SU-DHL-6 (cell line): Measurements from ENCODE around the gene LINGO4.

Source experiments
- H2AFZ ChIP-seq: fragments of 200-600 bp; sonication (generic); 2 replicates; pipeline ENCODE4 v1.6.1; 2014; ENCODE audit warnings: low read depth, mild to moderate bottlenecking, moderate library complexity, mixed read lengths, antibody characterized with exemption, low read length; ENCODE audit not compliant: severe bottlenecking
- H3F3A ChIP-seq: fragments of 200-600 bp; shearing (Covaris generic); 2 replicates; pipeline ENCODE4 v1.6.0; 2016; ENCODE audit warnings: antibody characterized with exemption, mild to moderate bottlenecking; ENCODE audit not compliant: insufficient read depth
- H3K27ac ChIP-seq: fragments of 200-600 bp; sonication (generic); 2 replicates; pipeline ENCODE4 v1.5.1; 2016; ENCODE audit warnings: low read depth, mild to moderate bottlenecking, low read length, moderate library complexity, mixed read lengths
- H3K27me3 ChIP-seq: fragments of 200-600 bp; sonication (generic), shearing (Covaris generic); 2 replicates; pipeline ENCODE4 v1.6.0; 2014; ENCODE audit warnings: mild to moderate bottlenecking, low read length
- H3K36me3 ChIP-seq: fragments of 200-600 bp; sonication (generic); 2 replicates; pipeline ENCODE4 v1.6.1; 2014; ENCODE audit warnings: mild to moderate bottlenecking, low read length, mixed read lengths
- H3K4me2 ChIP-seq: fragments of 300-600, 200-600 bp; shearing (Covaris generic), sonication (generic); 2 replicates; pipeline ENCODE4 v1.6.0; 2014; ENCODE audit warnings: low read length, low read depth, mild to moderate bottlenecking; ENCODE audit not compliant: poor library complexity, severe bottlenecking
- H3K4me3 ChIP-seq: fragments of 200-600 bp; sonication (generic); 2 replicates; pipeline ENCODE4 v1.5.1; 2014; ENCODE audit warnings: antibody characterized with exemption, low read length, mild to moderate bottlenecking, mixed read lengths; ENCODE audit not compliant: insufficient read depth, poor library complexity, severe bottlenecking
- H3K79me2 ChIP-seq: fragments of 200-600 bp; sonication (generic); 2 replicates; pipeline ENCODE4 v1.6.1; 2014; ENCODE audit warnings: mild to moderate bottlenecking, low read length, moderate library complexity; ENCODE audit not compliant: insufficient read depth
- H3K9ac ChIP-seq: fragments of 200-600 bp; sonication (generic); 2 replicates; pipeline ENCODE4 v1.7.0; 2014; ENCODE audit warnings: mild to moderate bottlenecking, low read length
- H3K9me2 ChIP-seq: fragments of 200-600 bp; sonication (generic); replicated peaks from 2 replicates; pipeline ENCODE4 v1.6.1; 2014; ENCODE audit warnings: low read length; ENCODE audit not compliant: insufficient read depth
- H3K9me3 ChIP-seq: fragments of 200-600 bp; sonication (generic); 2 replicates; pipeline ENCODE4 v1.6.1; 2014; ENCODE audit warnings: low read length, mixed read lengths; ENCODE audit not compliant: insufficient read depth
- H4K20me1 ChIP-seq: fragments of 200-600 bp; sonication (generic); 2 replicates; pipeline ENCODE4 v1.6.1; 2014; ENCODE audit warnings: low read depth, mild to moderate bottlenecking, antibody characterized with exemption, low read length, moderate library complexity, mixed read lengths
- CTCF ChIP-seq: fragments of 200-600 bp; sonication (generic); IDR thresholded peaks from one replicate; pipeline ENCODE4 v1.5.1; 2017; ENCODE audit warnings: antibody characterized with exemption, mild to moderate bottlenecking, low read length, moderate library complexity; ENCODE audit not compliant: insufficient read depth, poor library complexity, severe bottlenecking
- EZH2phosphoT487 ChIP-seq: fragments of 200-600 bp; sonication (generic), shearing (Covaris generic); conservative IDR thresholded peaks from 2 replicates; pipeline ENCODE4 v1.6.1; 2018; ENCODE audit warnings: mild to moderate bottlenecking, antibody characterized with exemption, low read length, moderate library complexity, mixed read lengths

LINGO4 gene

GRCh38 chr1:151814426-151814825 is 9.2 kb upstream of the LINGO4 start:
- H4K20me1 ChIP-seq, result no peaks in the 10 kb centered on the region
- H3K4me3 ChIP-seq, result no peak overlapping the region
- H3K9me3 ChIP-seq, result no peaks in the 10 kb centered on the region
- H3K36me3 ChIP-seq, result no peaks in the 10 kb centered on the region
- TF ChIP-seq CTCF, result no peak
- TF ChIP-seq EZH2phosphoT487, result no peak
- no peaks in the 10 kb centered on the region for H3K27me3 ChIP-seq
- H3K27ac ChIP-seq, result no peak overlapping the region
- no peaks in the 10 kb centered on the region for H3K79me2 ChIP-seq
- H3K4me2 ChIP-seq, result no peak overlapping the region
- no peaks in the 10 kb centered on the region for H3F3A ChIP-seq
- H3K9me2 ChIP-seq, result no peaks in the 10 kb centered on the region
- no peak overlapping the region for H2AFZ ChIP-seq
- H3K9ac ChIP-seq, result no peak overlapping the region

GRCh38 chr1:151813271-151813977 is 8.2 kb upstream of the LINGO4 start:
- no peaks in the 10 kb centered on the region for H3K9me2 ChIP-seq
- no peak overlapping the region for H3K4me3 ChIP-seq
- H3K4me2 ChIP-seq, result no peak overlapping the region
- H3K36me3 ChIP-seq, result no peaks in the 10 kb centered on the region
- H3K9ac ChIP-seq, result no peak overlapping the region
- no peaks in the 10 kb centered on the region for H4K20me1 ChIP-seq
- no peaks in the 10 kb centered on the region for H3K79me2 ChIP-seq
- no peaks in the 10 kb centered on the region for H3F3A ChIP-seq
- TF ChIP-seq EZH2phosphoT487, result no peak
- no peak for TF ChIP-seq CTCF
- H3K9me3 ChIP-seq, result no peaks in the 10 kb centered on the region
- no peak overlapping the region for H2AFZ ChIP-seq
- no peaks in the 10 kb centered on the region for H3K27me3 ChIP-seq
- H3K27ac ChIP-seq, result no peak overlapping the region

GRCh38 chr1:151811181-151811580 is 6.0 kb upstream of the LINGO4 start:
- H3K27ac ChIP-seq, result no peak overlapping the region
- no peaks in the 10 kb centered on the region for H3F3A ChIP-seq
- H3K9me3 ChIP-seq, result no peaks in the 10 kb centered on the region
- no peaks in the 10 kb centered on the region for H3K27me3 ChIP-seq
- no peaks in the 10 kb centered on the region for H3K36me3 ChIP-seq
- no peaks in the 10 kb centered on the region for H4K20me1 ChIP-seq
- TF ChIP-seq EZH2phosphoT487 (no peak), CTCF (no peak)
- no peaks in the 10 kb centered on the region for H3K79me2 ChIP-seq
- no peak overlapping the region for H3K9ac ChIP-seq
- no peak overlapping the region for H3K4me2 ChIP-seq
- H2AFZ ChIP-seq, result no peak overlapping the region
- H3K9me2 ChIP-seq, result no peaks in the 10 kb centered on the region
- no peak overlapping the region for H3K4me3 ChIP-seq
